NCI-H2196 (cell line): ENCODE data around the gene ACTN1.

Experiments used
- DNase-seq: peaks from one replicate; lab custom pipeline; 2025; ENCODE audit not compliant: unreplicated experiment; lab: John Stamatoyannopoulos, UW

The ACTN1 gene

DNA sequence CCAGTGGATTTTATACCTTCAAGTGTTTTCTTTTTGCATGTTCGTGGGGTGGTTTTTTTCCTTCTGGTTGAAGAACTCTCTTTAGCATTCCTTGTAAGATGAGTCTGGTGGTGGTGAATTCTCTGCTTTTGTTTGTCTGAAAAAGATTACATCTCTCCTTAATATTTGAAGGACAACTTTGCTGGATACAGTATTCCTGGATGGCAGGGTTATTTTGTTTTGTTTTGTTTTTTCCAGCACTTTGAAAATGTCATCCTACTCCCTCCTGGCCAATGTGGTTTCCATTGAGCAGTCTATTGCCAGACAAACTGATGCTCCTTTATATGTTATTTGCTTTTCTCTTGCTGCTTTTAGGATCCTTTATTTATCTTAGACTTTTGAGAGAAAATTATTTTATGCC, 143.0 kb downstream of the ACTN1 start:
- no peak for DNase-seq

DNA sequence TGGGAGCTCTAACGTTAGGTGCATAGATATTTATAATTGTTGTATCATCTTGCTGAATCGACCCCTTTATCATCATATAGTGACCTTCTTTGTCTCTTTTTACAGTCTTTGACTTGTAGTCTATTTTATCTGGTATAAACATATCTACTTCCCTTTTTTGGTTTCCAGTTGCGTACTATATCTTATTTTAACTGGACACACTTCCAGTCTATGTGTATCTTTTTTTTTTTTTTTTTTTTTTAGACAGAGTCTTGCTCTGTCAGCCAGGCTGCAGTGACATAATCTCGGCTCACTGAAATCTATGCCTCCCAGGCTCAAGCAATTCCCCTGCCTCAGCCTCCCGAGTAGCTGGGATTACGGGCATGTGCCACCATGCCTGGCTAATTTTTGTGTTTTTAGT, 144.3 kb downstream of the ACTN1 start:
- DNase-seq = no peak

DNA sequence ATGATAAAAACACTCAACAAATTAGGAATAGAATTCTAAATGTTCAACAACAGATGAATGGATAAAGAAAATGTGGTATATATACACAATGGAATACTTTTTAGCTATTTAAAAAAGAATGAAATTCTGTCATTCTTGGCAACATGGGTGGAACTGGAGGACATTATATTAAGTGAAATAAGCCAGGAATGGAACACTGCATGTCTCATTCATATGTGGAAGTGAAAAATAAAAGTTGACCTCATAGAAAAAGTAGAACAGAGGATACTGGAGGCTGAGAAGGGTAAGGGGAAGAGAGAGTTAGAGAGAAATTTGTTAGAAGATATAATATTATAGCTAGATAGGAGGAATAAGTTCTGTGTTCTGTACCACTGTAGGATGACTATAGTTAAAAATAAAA, 150.4 kb downstream of the ACTN1 start:
- DNase-seq = no peak

DNA sequence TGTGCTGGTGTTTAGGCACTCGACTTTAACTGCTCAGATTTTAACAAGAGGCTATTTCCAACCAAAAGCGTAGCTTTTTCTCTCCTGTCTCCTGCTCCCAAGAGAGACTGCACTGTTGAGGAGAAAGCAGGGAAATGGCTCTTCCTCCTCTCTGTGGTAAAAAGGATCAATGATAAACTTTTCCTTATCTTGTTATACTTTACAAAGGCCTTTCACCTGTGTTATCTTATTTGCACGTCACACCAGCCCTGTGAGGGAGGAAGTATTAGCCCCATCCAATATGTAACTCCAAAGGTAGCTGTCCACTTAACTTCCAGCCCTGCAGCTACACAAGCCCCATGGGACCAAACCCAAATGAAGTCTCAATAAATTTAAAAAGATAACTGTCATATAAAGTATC, 153.4 kb downstream of the ACTN1 start:
- DNase-seq = no peak

GRCh38 chr14:68824517-68825347, 154.4 kb downstream of the ACTN1 start:
- DNase-seq = peak; percentile 52

GRCh38 chr14:68824207-68824516, 154.9 kb downstream of the ACTN1 start:
- DNase-seq = no peak
